SK-N-MC (cell line): ENCODE results near the gene MAP4K5.

Experiments
- EZH2 ChIP-seq: fragments of 200-600 bp; sonication (generic); IDR thresholded peaks from one replicate; pipeline ENCODE4 v1.6.1; 2017; ENCODE audit warnings: antibody characterized with exemption
- POLR2AphosphoS5 ChIP-seq: IDR thresholded peaks from 2 replicates; pipeline ENCODE4 v1.6.1; 2012; ENCODE audit warnings: mild to moderate bottlenecking, low read depth, low read length, borderline replicate concordance

- TF ChIP-seq POLR2AphosphoS5 (no peak), EZH2 (no peak)
These were observed 134.2 kb downstream of the MAP4K5 start for GRCh38 chr14:50398189-50398580.
